Dedifferentiated amniotic fluid mesenchymal stem cell (primary cell): ENCODE results near the gene RXRA.
"Not testable (repeated sequence)": the region's sequence is repeated elsewhere in the genome, so short reads cannot be mapped to it uniquely, and the experiment has no call there.

Experiments
- DNase-seq: peaks from one replicate; pipeline ENCODE4 v3.0.0-alpha.2; 2016; ENCODE audit errors: extremely low spot score

Gene RXRA

GRCh38 chr9:134307674-134308638, 18.3 kb upstream of the RXRA start:
- no peak for DNase-seq

GRCh38 chr9:134308639-134309220, 17.5 kb upstream of the RXRA start:
- not testable (repeated sequence) for DNase-seq

GRCh38 chr9:134313470-134313869, 12.8 kb upstream of the RXRA start:
- no peak for DNase-seq

DNA sequence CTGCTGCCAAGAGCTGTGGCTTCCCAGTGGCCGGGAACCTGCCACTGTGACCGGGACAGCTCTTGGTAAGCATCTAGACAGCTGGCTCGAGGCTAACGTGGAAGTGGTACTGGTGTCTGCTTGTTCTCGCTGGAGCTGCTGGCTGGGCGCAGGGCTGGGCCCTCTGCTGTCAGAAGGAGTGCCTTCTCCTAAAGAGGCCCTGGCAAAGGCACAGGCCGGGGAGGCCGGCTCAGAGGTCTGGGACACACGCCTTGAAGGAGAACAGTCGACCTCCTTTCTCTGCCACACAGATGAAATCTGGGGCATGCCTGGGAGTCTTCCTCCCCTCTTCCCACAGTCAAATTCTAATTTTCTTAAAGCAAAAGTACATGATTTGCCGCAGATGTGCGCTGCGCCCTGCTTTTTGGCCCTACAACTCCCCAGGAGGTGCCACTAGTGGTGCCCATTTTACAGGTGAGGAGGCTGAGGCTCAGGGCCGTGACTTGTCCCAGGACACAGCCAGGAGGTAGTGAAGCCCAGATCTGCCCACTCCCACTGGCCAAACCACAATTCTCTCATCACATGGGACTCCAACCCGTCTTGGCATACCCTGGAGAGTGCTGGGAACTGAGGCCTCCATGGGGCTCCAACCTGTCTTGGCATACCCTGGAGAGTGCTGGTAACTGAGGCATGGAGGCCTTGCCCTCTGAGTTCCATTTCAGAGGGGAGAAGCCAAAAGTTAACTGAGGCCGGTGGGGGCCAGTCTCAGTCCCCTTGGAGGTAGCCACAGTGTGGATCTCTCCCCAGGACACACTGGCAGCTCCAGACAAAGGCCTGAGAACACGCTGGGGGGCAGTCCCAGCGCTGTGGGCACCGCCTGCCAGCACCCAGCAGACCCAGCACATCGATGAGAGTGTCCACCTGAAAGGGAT, 12.0 kb upstream of the RXRA start:
- DNase-seq = no peak

- no peak for DNase-seq
Measured at GRCh38 chr9:134314950-134315715, 11.1 kb upstream of the RXRA start.

GRCh38 chr9:134315716-134316448, 10.4 kb upstream of the RXRA start:
- DNase-seq = no peak

DNA sequence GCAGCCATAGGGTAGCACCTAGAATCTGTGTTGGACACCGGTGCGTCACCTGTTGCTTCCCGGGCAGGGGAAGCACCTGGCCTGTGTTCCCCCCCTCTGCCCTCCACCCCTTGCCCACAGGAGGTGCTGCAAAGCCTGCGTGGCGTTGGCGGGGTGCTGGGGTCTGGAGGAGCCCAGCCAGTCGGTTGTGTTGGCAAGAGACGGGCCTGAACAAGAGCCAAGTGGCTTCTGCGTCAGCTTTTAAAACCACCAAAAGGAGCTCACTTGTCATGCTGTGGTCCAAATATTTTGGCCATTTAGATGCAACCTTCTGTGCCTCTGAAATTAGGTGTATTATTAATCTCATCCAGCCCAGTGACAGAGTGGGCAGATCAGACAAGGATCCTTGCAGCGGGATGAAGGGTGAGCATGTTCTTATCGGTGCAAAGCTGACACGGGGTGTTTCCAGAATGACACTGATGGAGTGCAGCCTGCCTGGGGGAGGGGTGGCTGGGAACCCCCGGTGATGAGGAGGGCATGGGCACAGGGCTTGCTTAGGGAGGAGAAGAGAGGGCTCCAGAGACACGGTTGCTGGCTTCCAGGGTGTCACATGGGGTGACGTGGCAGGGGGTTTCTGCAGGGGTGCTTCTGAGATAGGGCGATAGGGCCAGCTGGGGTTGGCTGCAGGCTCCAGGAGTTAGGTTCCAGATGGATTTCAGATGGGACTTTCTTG, 9.7 kb upstream of the RXRA start:
- no peak for DNase-seq

DNA sequence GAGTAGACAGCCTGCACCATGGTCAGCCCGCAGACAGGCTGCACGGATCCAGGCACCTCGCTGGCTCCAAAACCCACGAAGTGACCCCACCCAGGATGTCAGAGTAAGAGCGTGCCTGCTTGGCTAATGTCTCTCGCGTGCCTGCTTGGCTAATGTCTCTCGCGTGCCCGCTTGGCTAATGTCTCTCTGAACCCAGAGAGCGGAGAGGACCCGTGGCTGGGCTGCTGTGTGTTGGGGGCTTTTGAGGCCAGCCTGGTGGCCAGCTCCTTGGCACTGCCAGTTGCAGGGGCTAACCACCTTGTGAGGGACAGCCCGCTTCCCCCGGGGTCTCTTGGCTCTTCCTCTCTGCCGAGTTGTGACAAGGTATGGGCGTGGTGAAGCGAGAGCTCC, 8.9 kb upstream of the RXRA start:
- no peak for DNase-seq

GRCh38 chr9:134317790-134318414, 8.4 kb upstream of the RXRA start:
- DNase-seq = peak; percentile 47

DNA sequence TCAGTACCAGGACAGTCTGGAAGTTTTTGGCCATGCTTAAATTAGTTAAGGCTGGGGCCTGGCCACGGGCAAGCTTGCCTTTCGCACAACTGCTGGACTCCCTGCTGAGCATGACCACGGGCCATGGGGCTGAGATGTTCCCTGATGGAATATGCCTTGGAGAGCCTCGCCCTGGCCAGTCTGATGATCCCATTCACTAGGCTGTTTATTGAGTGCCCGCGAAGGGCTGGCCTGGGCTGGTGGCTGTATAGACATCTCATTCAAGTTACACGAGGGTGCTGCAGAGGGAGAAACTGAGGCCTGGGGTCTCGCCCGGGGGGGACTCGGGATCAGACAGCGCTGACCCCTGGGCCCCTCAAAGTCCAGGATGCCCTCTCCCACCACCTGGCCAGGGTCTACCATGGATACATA, 7.8 kb upstream of the RXRA start:
- no peak for DNase-seq

DNA sequence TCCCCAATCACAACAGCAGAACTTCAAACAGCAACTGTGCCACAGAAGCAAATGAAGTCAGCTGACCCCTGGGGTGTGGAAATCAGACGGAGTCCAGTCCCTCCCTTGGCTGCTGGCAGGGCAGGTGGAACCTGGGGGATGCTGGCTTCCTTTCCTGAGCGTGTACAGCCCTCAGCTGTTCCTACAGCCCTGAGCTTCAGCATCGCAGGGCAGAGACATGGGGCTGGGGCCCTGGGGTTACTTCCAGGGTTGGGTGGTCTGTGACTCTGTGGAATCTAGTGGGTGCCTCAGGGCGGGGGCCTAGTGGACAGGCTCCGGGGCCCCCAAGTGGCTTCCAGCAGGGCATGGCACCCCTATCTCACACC, 7.3 kb upstream of the RXRA start:
- no peak for DNase-seq

DNA sequence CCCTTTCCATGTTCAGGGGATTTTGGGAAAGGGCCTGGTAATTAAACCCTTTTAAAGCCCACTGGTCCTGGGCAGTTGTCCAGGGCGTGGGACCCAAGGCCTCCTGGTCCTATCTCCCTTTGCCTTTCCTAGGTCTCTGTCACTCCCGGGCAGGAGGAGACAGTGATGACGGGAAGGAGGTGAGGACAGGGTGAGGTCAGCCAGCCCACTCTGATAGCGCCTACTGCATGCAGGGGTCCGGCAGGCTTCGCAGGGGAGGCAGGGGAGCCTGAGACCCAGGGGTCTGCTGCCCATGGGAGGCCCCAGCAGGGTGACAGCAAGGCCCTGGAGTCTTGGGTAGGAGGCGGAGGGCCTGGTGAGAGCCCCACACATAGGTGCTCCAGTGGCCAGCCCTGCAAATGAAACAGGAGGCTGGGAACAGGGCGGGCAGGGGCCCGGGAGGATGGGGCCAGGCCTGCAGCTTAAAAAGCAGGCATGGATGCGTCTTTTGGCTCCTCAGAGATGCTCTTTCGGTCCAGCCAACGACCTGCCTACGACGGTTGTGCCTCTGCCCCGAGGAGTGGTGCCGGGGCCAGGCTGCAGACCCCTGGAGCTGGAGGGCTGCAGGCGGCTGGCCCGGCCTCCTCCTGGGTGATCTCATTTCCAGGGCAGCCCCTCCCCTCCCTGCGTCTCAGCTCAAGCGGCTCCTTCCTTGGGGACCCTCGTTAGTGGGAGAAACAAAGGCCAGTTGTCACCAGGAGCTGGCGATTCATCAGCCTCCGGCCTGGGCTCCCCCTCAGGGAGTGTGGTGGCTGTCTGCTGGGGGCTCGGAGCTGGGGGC, 6.7 kb upstream of the RXRA start:
- no peak for DNase-seq

DNA sequence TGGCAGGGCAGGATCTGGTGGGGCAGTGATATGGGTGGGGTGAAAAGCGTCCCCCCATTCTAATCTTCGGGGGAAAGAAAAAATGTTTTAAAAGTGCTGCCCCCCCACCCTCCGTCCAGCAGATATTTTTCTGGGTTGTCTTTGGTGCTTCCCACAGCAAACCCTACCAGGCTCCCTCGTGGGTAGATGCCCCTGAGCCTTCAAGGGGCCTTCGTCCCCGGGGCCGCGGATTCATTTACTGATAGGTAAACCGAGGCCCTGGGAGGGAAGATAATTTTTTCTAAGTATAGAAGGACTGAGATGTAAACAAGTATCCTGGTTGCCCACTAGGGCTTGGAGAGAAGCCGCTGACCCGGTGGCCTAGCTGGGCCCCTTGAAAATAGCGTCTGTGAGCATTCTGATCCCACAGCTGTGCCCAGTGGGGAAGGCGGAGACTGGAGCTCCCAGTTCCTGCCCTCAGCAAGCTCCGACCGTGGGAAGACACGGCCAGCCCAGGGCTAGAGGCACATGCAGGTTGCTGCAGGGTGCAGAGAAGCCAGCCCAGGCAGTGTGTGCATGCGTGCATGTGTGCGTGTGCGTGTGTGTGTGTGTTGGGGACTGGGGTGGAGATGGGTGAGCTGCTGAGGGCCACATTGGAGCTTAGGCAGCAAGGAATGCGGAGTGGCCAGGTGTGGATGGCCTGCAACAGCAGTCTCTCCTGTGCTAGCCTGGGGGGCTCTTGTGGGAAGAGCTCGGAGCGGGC, 6.0 kb upstream of the RXRA start:
- DNase-seq = no peak

- DNase-seq = no peak
Measured at GRCh38 chr9:134320868-134321471, 5.3 kb upstream of the RXRA start.

- no peak for DNase-seq
Measured at GRCh38 chr9:134321531-134321930, 4.7 kb upstream of the RXRA start.

GRCh38 chr9:134321946-134322741, 4.1 kb upstream of the RXRA start:
- DNase-seq = no peak

DNA sequence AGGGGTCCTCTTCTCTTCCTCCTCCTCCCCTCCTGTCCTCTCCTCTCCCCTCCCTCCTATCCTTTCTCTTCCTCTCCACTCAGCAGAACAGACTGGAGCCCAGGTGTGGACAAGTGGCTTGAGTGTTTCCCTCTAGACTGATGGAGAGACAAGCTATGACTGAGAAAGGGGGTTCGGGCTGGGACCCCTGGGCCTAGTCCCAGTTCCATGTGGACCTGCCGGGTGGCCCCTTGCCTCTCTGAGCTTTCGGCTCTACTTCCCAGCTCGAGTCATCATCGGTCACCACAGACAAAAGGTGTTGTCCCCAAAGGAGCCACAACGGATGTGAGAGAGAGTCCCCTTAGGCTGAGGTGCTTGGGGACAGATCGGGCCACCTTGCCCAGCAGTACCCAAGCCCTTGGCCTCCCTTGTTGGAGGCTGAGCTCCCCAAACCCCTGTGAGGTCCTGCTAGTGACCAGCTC, 3.4 kb upstream of the RXRA start:
- DNase-seq = no peak
